Astrocyte of the cerebellum (primary cell): ENCODE data around the gene CAMTA1.

ENCODE experiments used
- DNase-seq: peaks from one replicate; pipeline ENCODE4 v3.0.0-alpha.2; 2011; ENCODE audit warnings: low read depth
- H3K4me3 ChIP-seq: 2 replicates; pipeline ENCODE4 v1.5.1; 2011; ENCODE audit warnings: mild to moderate bottlenecking, low read depth, low read length, moderate library complexity
- CTCF ChIP-seq: IDR thresholded peaks from 2 replicates; pipeline ENCODE4 v1.5.1; 2012; ENCODE audit warnings: low read length, low read depth, moderate library complexity, mild to moderate bottlenecking; ENCODE audit errors: missing control alignments
- in situ Hi-C: cut with HindIII; loops from 2 replicates; pipeline ENCODE4 v1.10.0; 2017; ENCODE audit warnings: low sequenced_read_pairs

The CAMTA1 gene

GRCh38 chr1:7039590-7040220, 254.5 kb downstream of the CAMTA1 start:
- no peak for DNase-seq
- no peak overlapping the region for H3K4me3 ChIP-seq
- in situ Hi-C loops = no loop called here
- TF ChIP-seq CTCF = no peak

GRCh38 chr1:7040969-7041695, 255.9 kb downstream of the CAMTA1 start:
- H3K4me3 ChIP-seq = no peak overlapping the region
- no peak for DNase-seq
- no peak for TF ChIP-seq CTCF
- in situ Hi-C loops = no loop called here

GRCh38 chr1:7042322-7043190, 257.3 kb downstream of the CAMTA1 start:
- peak; percentile 50 for TF ChIP-seq CTCF
- no peak overlapping the region for H3K4me3 ChIP-seq
- in situ Hi-C loops = no loop called here
- peak; percentile 23 for DNase-seq

- TF ChIP-seq CTCF = no peak
- DNase-seq = no peak
- H3K4me3 ChIP-seq = no peak overlapping the region
- in situ Hi-C loops = no loop called here
Observed at GRCh38 chr1:7043191-7043549, 257.9 kb downstream of the CAMTA1 start.

GRCh38 chr1:7043719-7044535, 258.7 kb downstream of the CAMTA1 start:
- DNase-seq = no peak
- H3K4me3 ChIP-seq = no peak overlapping the region
- in situ Hi-C loops = no loop called here
- TF ChIP-seq CTCF = no peak

GRCh38 chr1:7045897-7046296, 260.6 kb downstream of the CAMTA1 start:
- TF ChIP-seq CTCF = no peak
- H3K4me3 ChIP-seq = no peak overlapping the region
- in situ Hi-C loops = no loop called here
- no peak for DNase-seq
